ENCODE data around the gene SMPDL3B. TPM values are rescaled to one million over a fixed set of nuclear protein-coding genes. Genes with fewer than 3 reads are reported as not detected.

SMPDL3B gene
- total RNA-seq, 4 donors from 2014 or later = 6.6 to 43.4 (median 31.6) TPM

GRCh38 chr1:27912429-27912828 lies 22.4 kb upstream of the SMPDL3B start:
- Histone ChIP-seq H3K9me3 (peaks cover 0 to 3% (median 0%) of the 10 kb centered on the region in 4 donors), H3K27ac (no peak overlapping the region), H3K4me3 (no peak overlapping the region), H3K4me1 (peaks cover 0 to 4% (median 2%) of the 10 kb centered on the region in 4 donors), H3K36me3 (peaks cover 0 to 24% (median 0%) of the 10 kb centered on the region in 3 donors), H3K27me3 (no peaks in the 10 kb centered on the region)
- DNase-seq = no peak
- TF ChIP-seq POLR2A (IDR thresholded peaks at IDR 0.05) (no peak), CTCF (IDR thresholded peaks at IDR 0.05) (no peak)

GRCh38 chr1:27915082-27915575 lies 19.7 kb upstream of the SMPDL3B start:
- H3K4me1 ChIP-seq = peaks cover 0 to 4% (median 2%) of the 10 kb centered on the region in 4 donors
- DNase-seq = no peak
- H3K27me3 ChIP-seq = no peaks in the 10 kb centered on the region
- no peak for TF ChIP-seq CTCF (IDR thresholded peaks at IDR 0.05)
- TF ChIP-seq POLR2A (IDR thresholded peaks at IDR 0.05) = no peak
- peak overlapping the region; percentile 26 to 77 (median 61) for H3K4me3 ChIP-seq
- peaks cover 0 to 9% (median 0%) of the 10 kb centered on the region in 3 donors for H3K36me3 ChIP-seq
- H3K9me3 ChIP-seq = peaks cover 0 to 3% (median 0%) of the 10 kb centered on the region in 4 donors
- H3K27ac ChIP-seq = peak overlapping the region; percentile 75 to 84 (median 79)

- Histone ChIP-seq H3K27me3 (no peaks in the 10 kb centered on the region), H3K27ac (peak overlapping the region in 1 of 4 donors; percentile 39), H3K9me3 (no peaks in the 10 kb centered on the region), H3K36me3 (no peaks in the 10 kb centered on the region), H3K4me3 (no peak overlapping the region), H3K4me1 (peaks cover 0 to 6% (median 1%) of the 10 kb centered on the region in 4 donors)
- TF ChIP-seq POLR2A (IDR thresholded peaks at IDR 0.05) (no peak), CTCF (IDR thresholded peaks at IDR 0.05) (no peak)
- no peak for DNase-seq
Observed at GRCh38 chr1:27922272-27922671, 12.5 kb upstream of the SMPDL3B start.

- no peak for DNase-seq
- Histone ChIP-seq H3K4me1 (no peaks in the 10 kb centered on the region), H3K27ac (no peak overlapping the region), H3K27me3 (no peaks in the 10 kb centered on the region), H3K9me3 (no peaks in the 10 kb centered on the region), H3K36me3 (no peaks in the 10 kb centered on the region), H3K4me3 (no peak overlapping the region)
- TF ChIP-seq POLR2A (IDR thresholded peaks at IDR 0.05) (no peak), CTCF (IDR thresholded peaks at IDR 0.05) (no peak)
Observed at GRCh38 chr1:27928216-27928954, 6.4 kb upstream of the SMPDL3B start.

- H3K27me3 ChIP-seq = no peaks in the 10 kb centered on the region
- H3K4me3 ChIP-seq = no peak overlapping the region
- H3K9me3 ChIP-seq = no peaks in the 10 kb centered on the region
- H3K36me3 ChIP-seq = no peaks in the 10 kb centered on the region
- peak in 1 of 3 donors; percentile 1 for DNase-seq
- no peak overlapping the region for H3K27ac ChIP-seq
- TF ChIP-seq POLR2A (IDR thresholded peaks at IDR 0.05) = no peak
- TF ChIP-seq CTCF (IDR thresholded peaks at IDR 0.05) = no peak
- H3K4me1 ChIP-seq = no peaks in the 10 kb centered on the region
Observed at GRCh38 chr1:27931184-27931583, 3.6 kb upstream of the SMPDL3B start.

Data from Peyer's patch (tissue), 4 donors.